GM23248 (cell line): ENCODE measurements around the gene COL27A1.

Source experiments
- EZH2 ChIP-seq: fragments of 200-600 bp; sonication (generic); IDR thresholded peaks from 2 replicates; pipeline ENCODE4 v1.6.1; 2018; ENCODE audit warnings: antibody characterized with exemption, mild to moderate bottlenecking; ENCODE audit not compliant: insufficient read depth, poor library complexity, severe bottlenecking
- EZH2phosphoT487 ChIP-seq: fragments of 200-600 bp; sonication (generic); IDR thresholded peaks from 2 replicates; pipeline ENCODE4 v1.6.1; 2018; ENCODE audit warnings: antibody characterized with exemption, moderate library complexity, mild to moderate bottlenecking, low read depth; ENCODE audit not compliant: insufficient read depth

GRCh38 chr9:114167591-114168091 lies 12.3 kb downstream of the COL27A1 start:
- TF ChIP-seq EZH2phosphoT487 (no peak), EZH2 (no peak)
